SK-N-MC (cell line): Measurements from ENCODE around the gene NQO2.

Experiments
- DNase-seq: peaks from one replicate; pipeline ENCODE4 v3.0.0-alpha.2; 2011; ENCODE audit warnings: low read depth, low spot score
- H3K27ac ChIP-seq: fragments of 200-600 bp; sonication (generic); 2 replicates; pipeline ENCODE4 v1.5.1; 2016; ENCODE audit warnings: mixed run types
- H3K36me3 ChIP-seq: fragments of 200-600 bp; sonication (generic); 2 replicates; pipeline ENCODE4 v1.6.1; 2017; ENCODE audit warnings: antibody characterized with exemption, low read length, mixed read lengths; ENCODE audit not compliant: insufficient read depth
- H3K4me3 ChIP-seq: fragments of 200-600 bp; sonication (generic); 2 replicates; pipeline ENCODE4 v1.5.1; 2016
- H3K9ac ChIP-seq: fragments of 200-600 bp; sonication (generic); 2 replicates; pipeline ENCODE4 v1.8.0; 2017; ENCODE audit warnings: mixed run types, mixed read lengths; ENCODE audit not compliant: insufficient read length
- H3K9me3 ChIP-seq: fragments of 200-600 bp; sonication (generic); 2 replicates; pipeline ENCODE4 v1.6.1; 2017; ENCODE audit warnings: low read depth, mild to moderate bottlenecking, antibody characterized with exemption, low read length, moderate library complexity, mixed read lengths
- EZH2 ChIP-seq: fragments of 200-600 bp; sonication (generic); IDR thresholded peaks from one replicate; pipeline ENCODE4 v1.6.1; 2017; ENCODE audit warnings: antibody characterized with exemption
- FOXP2 ChIP-seq: optimal IDR thresholded peaks from 2 replicates; pipeline ENCODE3; 2011; ENCODE audit warnings: mild to moderate bottlenecking, moderate library complexity; ENCODE audit not compliant: insufficient read depth; ENCODE audit errors: extremely low read length, control extremely low read depth
- POLR2AphosphoS5 ChIP-seq: IDR thresholded peaks from 2 replicates; pipeline ENCODE4 v1.6.1; 2012; ENCODE audit warnings: mild to moderate bottlenecking, low read depth, low read length, borderline replicate concordance

Gene NQO2

GRCh38 chr6:2999618-3000557 lies at the start of gene NQO2:
NQO2 (plus strand) TSS chr6:2999894; CDS start chr6:3006553, 6,659 bp downstream.
- Histone ChIP-seq H3K4me3 (peak within 1 kb of the TSS; percentile 98), H3K9me3 (no peaks in the 10 kb centered on the region), H3K36me3 (no peaks in the 10 kb centered on the region; the same call in 1 of the 2 replicates), H3K9ac (peak within 1 kb of the TSS; percentile 93), H3K27ac (no peak within 1 kb of the TSS; the same call in 1 of the 2 replicates)
- TF ChIP-seq FOXP2 (peak; percentile 6), EZH2 (no peak), POLR2AphosphoS5 (peak; percentile 88)
- DNase-seq: no peak

- Histone ChIP-seq H3K4me3 (no peak overlapping the region), H3K27ac (no peak overlapping the region), H3K9ac (no peak overlapping the region), H3K9me3 (no peaks in the 10 kb centered on the region), H3K36me3 (no peaks in the 10 kb centered on the region)
- TF ChIP-seq FOXP2 (no peak), EZH2 (no peak), POLR2AphosphoS5 (no peak)
- no peak for DNase-seq
Observed at GRCh38 chr6:2950713-2951112, 49.0 kb upstream of the NQO2 start.

GRCh38 chr6:2951728-2952127 lies 48.0 kb upstream of the NQO2 start:
- DNase-seq: no peak
- Histone ChIP-seq H3K4me3 (no peak overlapping the region), H3K9ac (no peak overlapping the region), H3K27ac (no peak overlapping the region), H3K9me3 (no peaks in the 10 kb centered on the region), H3K36me3 (no peaks in the 10 kb centered on the region)
- TF ChIP-seq POLR2AphosphoS5: no peak
- no peak for TF ChIP-seq EZH2
- no peak for TF ChIP-seq FOXP2

DNA sequence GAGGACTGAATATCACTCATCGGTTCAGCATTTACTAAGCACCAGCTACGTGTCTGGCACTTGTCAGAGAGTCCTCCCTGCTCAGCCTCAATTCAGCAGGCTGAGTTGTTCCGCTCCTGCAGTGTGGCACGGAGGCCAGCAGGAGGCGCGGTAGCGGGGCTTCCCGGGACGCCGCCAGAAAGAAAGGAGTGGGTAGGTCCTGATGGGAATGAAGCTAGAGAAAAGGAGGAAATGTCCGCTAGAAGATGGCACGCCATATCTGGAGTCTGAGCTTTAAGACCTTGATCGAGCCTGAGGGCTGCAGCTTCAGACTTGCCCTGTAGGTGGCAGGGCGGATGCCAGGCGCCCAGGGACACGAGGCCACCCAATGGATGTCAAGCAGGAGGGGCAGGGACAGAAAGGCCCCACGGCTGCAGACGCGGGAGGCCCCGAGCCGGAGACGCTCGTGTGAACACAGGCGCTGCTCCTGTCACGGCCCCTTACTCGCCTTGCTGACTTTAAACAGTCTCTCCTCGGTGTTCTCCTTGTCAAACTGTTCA lies 47.1 kb upstream of the NQO2 start:
- no peak overlapping the region for H3K9ac ChIP-seq
- no peak overlapping the region for H3K27ac ChIP-seq
- TF ChIP-seq EZH2: no peak
- TF ChIP-seq FOXP2: no peak
- no peak for TF ChIP-seq POLR2AphosphoS5
- DNase-seq: peak; percentile 14
- no peaks in the 10 kb centered on the region for H3K9me3 ChIP-seq
- H3K4me3 ChIP-seq: no peak overlapping the region
- H3K36me3 ChIP-seq: no peaks in the 10 kb centered on the region

DNA sequence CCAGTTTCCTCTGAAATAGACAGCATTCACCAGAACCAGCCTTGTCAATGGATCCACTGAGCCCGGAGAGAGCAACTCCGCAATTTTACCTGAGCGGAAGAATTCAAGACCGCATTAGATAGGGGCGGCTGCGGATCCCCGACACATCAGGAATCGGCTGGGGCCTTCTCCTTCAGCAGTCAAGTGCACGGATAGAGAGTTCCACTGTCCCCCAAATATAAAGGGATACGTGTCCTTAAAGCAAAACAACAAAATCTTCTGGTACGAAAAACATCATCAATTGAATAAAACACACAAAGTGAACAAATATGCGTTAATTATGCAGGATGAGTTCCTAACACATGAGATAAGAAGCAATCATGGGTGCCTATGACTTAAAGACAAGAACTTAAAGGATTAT lies 46.6 kb upstream of the NQO2 start:
- Histone ChIP-seq H3K9me3 (no peaks in the 10 kb centered on the region), H3K9ac (no peak overlapping the region), H3K4me3 (no peak overlapping the region), H3K36me3 (no peaks in the 10 kb centered on the region), H3K27ac (no peak overlapping the region)
- TF ChIP-seq FOXP2: no peak
- TF ChIP-seq POLR2AphosphoS5: no peak
- TF ChIP-seq EZH2: no peak
- DNase-seq: no peak

GRCh38 chr6:2956930-2957685 lies 42.6 kb upstream of the NQO2 start:
- Histone ChIP-seq H3K36me3 (no peaks in the 10 kb centered on the region), H3K9ac (no peak overlapping the region), H3K9me3 (no peaks in the 10 kb centered on the region), H3K27ac (no peak overlapping the region), H3K4me3 (no peak overlapping the region)
- TF ChIP-seq POLR2AphosphoS5 (no peak), EZH2 (no peak)
- no peak for DNase-seq

DNA sequence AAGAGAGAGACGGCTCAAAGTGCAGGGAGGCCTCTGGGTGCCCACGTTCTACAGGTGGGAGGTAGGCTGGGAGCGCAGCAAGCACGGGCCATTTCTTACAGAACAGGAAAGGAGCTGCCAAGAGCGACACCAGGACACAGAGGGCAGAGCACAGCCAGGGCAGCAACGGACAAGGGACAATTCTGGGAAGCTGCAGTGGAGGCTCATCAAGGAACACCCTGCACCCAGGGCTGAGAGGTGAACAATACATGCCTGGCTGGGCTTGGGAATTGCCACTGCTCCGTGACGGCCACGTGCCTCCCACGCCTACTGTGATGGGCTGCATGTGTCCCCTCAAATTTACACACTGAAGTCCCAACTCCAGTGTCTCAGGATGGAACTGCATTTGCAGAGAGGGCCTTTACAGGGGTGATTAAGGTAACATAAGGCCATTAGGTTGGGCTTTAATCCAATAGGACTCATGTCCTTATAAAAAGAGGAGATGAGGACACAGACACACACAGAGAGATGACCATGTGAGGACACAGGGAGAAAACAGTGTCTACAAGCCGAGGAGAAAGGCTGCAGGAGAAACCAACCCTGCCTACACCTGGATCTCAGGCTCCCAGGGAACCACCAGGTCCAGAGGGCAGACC lies 41.9 kb upstream of the NQO2 start:
- no peak for DNase-seq
- no peak overlapping the region for H3K9ac ChIP-seq
- H3K4me3 ChIP-seq: no peak overlapping the region
- H3K27ac ChIP-seq: no peak overlapping the region
- TF ChIP-seq FOXP2 (no peak), POLR2AphosphoS5 (no peak), EZH2 (no peak)
- H3K9me3 ChIP-seq: no peaks in the 10 kb centered on the region
- H3K36me3 ChIP-seq: no peaks in the 10 kb centered on the region

DNA sequence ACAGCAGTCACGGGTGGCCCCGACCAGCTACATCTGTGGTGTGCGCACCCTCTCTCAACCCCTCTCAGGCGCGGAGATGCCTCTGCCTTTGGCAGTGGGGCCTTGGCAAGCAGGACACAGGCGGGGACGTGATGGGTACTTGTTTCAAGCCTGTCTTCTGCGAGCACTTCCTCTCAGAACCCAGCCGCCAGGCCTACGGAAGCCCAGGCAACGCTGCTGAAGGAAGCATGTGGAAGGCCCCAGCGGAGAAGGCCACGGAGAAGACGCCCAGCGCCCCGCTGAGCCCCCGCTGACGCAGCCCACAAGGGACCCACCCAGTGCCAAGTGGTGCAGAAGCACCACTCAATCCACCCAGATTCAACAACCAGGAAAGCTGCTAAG lies 41.4 kb upstream of the NQO2 start:
- Histone ChIP-seq H3K9ac (no peak overlapping the region), H3K9me3 (no peaks in the 10 kb centered on the region), H3K4me3 (no peak overlapping the region), H3K36me3 (no peaks in the 10 kb centered on the region), H3K27ac (no peak overlapping the region)
- no peak for DNase-seq
- no peak for TF ChIP-seq EZH2
- no peak for TF ChIP-seq FOXP2
- no peak for TF ChIP-seq POLR2AphosphoS5
